Measurements from ENCODE around the gene TXNL4A. TPM values are rescaled to one million over a fixed set of nuclear protein-coding genes. Genes with fewer than 3 reads are reported as not detected.
A peak's percentile ranks its signal among the peaks of the same experiment; 100 is the strongest.
"Not testable (repeated sequence)": the region's sequence is repeated elsewhere in the genome, so short reads cannot be mapped to it uniquely, and the experiment has no call there.

The TXNL4A gene
- total RNA-seq, 1 donor from 2014 or later: 104 TPM

DNA sequence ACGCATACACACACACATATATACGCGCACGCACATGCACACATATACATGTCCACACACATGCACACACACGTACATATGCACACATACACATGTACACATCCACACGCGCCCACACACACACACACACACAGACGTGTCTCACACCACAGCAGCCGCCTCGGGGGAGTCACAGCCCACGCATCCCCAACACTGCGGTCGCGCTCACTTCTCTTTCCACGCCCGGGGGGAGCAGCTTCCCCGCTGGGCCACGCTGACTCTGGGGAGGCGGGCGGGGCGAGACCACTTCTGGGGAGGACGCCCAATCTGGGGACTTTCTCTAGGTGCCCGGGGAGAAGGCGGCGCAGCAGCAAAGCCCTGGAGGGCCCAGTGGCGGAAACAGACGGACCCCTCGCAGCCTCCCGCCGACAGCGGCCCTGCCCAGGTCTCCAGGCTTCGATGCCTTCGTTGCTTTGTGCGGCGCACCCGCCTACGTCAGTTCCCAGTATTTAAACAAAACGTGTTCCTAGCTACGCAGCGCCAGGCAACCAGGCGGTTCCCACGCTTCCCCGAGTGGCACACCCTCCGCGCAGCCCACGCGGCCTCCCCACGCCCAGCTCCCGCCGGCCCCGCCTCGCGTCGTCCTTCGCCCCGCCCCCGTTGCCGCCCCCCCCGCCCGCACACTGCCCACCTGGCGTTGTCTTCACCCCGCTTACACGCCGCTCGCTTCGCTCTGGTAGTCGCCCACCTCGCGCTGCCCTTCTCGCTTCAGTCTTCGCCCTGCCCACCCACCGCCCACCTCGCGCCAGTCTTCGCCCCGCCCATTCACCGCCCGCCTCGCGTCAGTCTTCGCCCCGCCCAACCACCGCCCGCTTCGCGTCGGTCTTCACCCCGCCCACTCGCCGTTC is 45.1 kb upstream of the TXNL4A start:
- peak overlapping the region; percentile 95 for H3K27ac Mint-ChIP-seq
- peaks cover 7% of the 10 kb centered on the region for H3K9me3 Mint-ChIP-seq (ENCODE audit: low read depth)
- peaks cover 24% of the 10 kb centered on the region for H3K4me1 Mint-ChIP-seq (ENCODE audit: low read depth)
- H3K4me3 Mint-ChIP-seq (ENCODE audit: low read depth): peak overlapping the region; percentile 86
- TF ChIP-seq, protein P1, sequence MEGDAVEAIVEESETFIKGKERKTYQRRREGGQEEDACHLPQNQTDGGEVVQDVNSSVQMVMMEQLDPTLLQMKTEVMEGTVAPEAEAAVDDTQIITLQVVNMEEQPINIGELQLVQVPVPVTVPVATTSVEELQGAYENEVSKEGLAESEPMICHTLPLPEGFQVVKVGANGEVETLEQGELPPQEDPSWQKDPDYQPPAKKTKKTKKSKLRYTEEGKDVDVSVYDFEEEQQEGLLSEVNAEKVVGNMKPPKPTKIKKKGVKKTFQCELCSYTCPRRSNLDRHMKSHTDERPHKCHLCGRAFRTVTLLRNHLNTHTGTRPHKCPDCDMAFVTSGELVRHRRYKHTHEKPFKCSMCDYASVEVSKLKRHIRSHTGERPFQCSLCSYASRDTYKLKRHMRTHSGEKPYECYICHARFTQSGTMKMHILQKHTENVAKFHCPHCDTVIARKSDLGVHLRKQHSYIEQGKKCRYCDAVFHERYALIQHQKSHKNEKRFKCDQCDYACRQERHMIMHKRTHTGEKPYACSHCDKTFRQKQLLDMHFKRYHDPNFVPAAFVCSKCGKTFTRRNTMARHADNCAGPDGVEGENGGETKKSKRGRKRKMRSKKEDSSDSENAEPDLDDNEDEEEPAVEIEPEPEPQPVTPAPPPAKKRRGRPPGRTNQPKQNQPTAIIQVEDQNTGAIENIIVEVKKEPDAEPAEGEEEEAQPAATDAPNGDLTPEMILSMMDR (IDR thresholded peaks at IDR 0.05; ENCODE audit: unreplicated experiment): no peak
- peaks cover 7% of the 10 kb centered on the region for H3K36me3 Mint-ChIP-seq (ENCODE audit: insufficient read depth)
- DNase-seq (ENCODE audit: low spot score, unreplicated experiment): no peak
- no peaks in the 10 kb centered on the region for H3K27me3 Mint-ChIP-seq

DNA sequence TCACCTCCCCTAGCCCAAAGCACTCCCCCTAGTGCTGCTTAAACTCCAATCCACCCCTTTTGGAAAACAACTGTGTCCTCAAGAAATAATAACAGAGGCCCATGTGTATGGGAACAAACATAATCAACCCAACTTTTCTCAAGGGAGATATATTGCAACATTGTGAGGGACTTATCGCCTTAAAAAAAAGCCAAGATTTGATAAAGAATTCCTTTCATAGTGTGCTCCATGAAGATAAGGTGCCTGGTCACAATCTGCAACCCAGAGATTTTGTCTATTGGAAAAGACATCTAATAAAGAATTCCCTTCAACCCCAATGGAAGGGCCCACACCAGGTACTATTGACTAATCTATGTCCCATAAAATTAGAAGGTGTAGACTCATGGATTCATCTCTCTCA is 41.3 kb upstream of the TXNL4A start:
- Mint-ChIP-seq H3K4me1 (ENCODE audit: low read depth) (peaks cover 6% of the 10 kb centered on the region), H3K9me3 (ENCODE audit: low read depth) (peaks cover 30% of the 10 kb centered on the region), H3K27me3 (no peaks in the 10 kb centered on the region), H3K4me3 (ENCODE audit: low read depth) (no peak overlapping the region), H3K27ac (no peak overlapping the region), H3K36me3 (ENCODE audit: insufficient read depth) (peaks cover 16% of the 10 kb centered on the region)
- TF ChIP-seq, protein P1 (IDR thresholded peaks at IDR 0.05; ENCODE audit: unreplicated experiment): no peak
- DNase-seq (ENCODE audit: low spot score, unreplicated experiment): no peak

DNA sequence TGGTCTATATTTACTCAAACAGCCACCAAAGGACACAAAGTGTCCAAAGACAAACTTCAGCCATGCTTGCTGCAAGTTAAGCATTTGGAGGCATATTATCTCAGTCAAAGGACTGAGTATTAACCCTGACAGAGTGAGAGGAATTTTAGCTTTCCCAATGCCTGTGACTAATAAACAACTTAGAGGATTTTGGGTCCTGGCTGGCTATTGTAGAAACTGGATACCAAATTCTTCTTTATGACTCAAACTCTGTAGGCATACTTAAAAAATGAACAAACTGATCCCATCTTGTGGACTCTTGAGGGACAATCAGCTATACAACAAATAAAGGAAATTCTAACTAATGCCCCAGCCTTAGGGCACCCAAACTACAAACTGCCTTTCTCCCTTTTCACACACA is 39.4 kb upstream of the TXNL4A start:
- Mint-ChIP-seq H3K36me3 (ENCODE audit: insufficient read depth) (peaks cover 21% of the 10 kb centered on the region), H3K9me3 (ENCODE audit: low read depth) (peaks cover 48% of the 10 kb centered on the region)
- H3K4me3 Mint-ChIP-seq (ENCODE audit: low read depth); DNase-seq (ENCODE audit: low spot score, unreplicated experiment); H3K4me1 Mint-ChIP-seq (ENCODE audit: low read depth); H3K27ac Mint-ChIP-seq; H3K27me3 Mint-ChIP-seq: not testable (repeated sequence)

DNA sequence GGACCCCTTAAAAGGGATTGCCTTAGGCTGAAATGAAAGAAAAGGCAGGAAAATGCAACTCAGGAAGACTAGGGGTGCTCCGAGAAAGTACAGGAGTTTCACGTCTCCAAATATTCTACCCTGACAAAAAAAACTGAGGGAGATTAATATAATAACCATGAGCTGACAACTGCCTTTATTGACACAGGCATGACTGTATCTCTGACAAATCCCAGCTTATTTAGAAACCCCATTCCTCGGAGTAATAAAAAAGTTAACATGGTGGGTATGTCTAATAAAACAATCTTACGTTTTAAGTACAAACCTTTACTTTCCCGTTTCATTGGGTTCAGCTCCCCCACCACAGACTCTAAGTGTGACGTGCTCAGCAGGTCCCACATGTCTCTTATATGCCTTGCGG is 38.0 kb upstream of the TXNL4A start:
- Mint-ChIP-seq H3K27me3 (no peaks in the 10 kb centered on the region), H3K9me3 (ENCODE audit: low read depth) (peaks cover 57% of the 10 kb centered on the region), H3K36me3 (ENCODE audit: insufficient read depth) (peaks cover 24% of the 10 kb centered on the region), H3K4me3 (ENCODE audit: low read depth) (no peak overlapping the region), H3K27ac (no peak overlapping the region), H3K4me1 (ENCODE audit: low read depth) (no peaks in the 10 kb centered on the region)
- TF ChIP-seq, protein P1 (IDR thresholded peaks at IDR 0.05; ENCODE audit: unreplicated experiment): no peak
- no peak for DNase-seq (ENCODE audit: low spot score, unreplicated experiment)

DNA sequence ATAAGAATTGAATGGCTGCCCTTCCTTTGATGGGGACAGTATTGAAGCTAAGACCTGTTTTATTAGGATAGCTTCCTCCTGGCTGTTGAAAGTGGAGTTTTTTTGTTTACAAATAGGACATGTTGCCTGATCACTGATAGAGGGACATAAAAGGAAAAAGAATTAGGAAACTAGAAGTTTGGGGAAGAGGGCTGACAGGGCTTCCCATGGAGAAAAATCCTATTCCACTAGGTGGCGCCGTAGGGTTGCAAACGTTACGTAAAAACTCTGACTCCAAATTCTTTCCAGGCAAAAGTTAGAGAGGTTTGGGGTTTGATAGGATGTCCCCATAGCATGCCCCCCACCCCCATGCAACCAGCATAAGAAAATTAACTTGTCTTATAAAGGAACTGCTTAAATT is 34.8 kb upstream of the TXNL4A start:
- Mint-ChIP-seq H3K4me1 (ENCODE audit: low read depth) (no peaks in the 10 kb centered on the region), H3K4me3 (ENCODE audit: low read depth) (no peak overlapping the region), H3K36me3 (ENCODE audit: insufficient read depth) (peaks cover 26% of the 10 kb centered on the region), H3K9me3 (ENCODE audit: low read depth) (peaks cover 61% of the 10 kb centered on the region), H3K27ac (no peak overlapping the region), H3K27me3 (no peaks in the 10 kb centered on the region)
- TF ChIP-seq, protein P1 (IDR thresholded peaks at IDR 0.05; ENCODE audit: unreplicated experiment): peak; percentile 24
- DNase-seq (ENCODE audit: low spot score, unreplicated experiment): no peak

DNA sequence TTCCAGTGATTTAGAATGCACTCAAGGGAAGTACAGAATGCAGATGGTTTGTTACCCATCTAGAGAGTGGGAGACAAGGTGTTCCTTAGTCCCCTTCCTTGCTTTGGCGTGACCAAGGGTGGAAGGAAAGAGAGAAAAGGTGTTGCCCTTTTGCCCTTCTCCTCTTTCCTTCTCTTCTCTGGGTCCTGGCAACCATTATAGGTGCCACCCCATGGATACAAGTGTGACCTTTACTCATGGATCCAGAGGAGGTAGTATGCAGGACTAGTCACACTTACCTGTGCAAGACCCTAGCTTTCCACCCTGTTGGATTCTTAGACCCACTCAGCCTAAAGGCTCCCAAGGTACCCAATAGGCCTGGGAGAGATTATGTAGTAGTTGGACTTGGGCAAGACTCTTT is 34.2 kb upstream of the TXNL4A start:
- TF ChIP-seq, protein P1 (IDR thresholded peaks at IDR 0.05; ENCODE audit: unreplicated experiment): no peak
- Mint-ChIP-seq H3K9me3 (ENCODE audit: low read depth) (peaks cover 65% of the 10 kb centered on the region), H3K27ac (no peak overlapping the region), H3K27me3 (no peaks in the 10 kb centered on the region), H3K4me1 (ENCODE audit: low read depth) (no peaks in the 10 kb centered on the region), H3K4me3 (ENCODE audit: low read depth) (no peak overlapping the region), H3K36me3 (ENCODE audit: insufficient read depth) (peaks cover 26% of the 10 kb centered on the region)
- no peak for DNase-seq (ENCODE audit: low spot score, unreplicated experiment)

Measured in progenitor cell of endocrine pancreas (in vitro differentiated cells).